Activated CD8-positive, alpha-beta memory T cell treated with anti-CD3 and anti-CD28 coated beads for 36 hours (primary cell): ENCODE results near the gene PRADC1. TPM values are rescaled to one million over a fixed set of nuclear protein-coding genes. Genes with fewer than 3 reads are reported as not detected.

Experiments
- CTCF ChIA-PET: fragments of 350-600 bp; sonication (Branson Sonifier 250); formaldehyde crosslinking; loops from one replicate; lab custom pipeline; 2021; ENCODE audit warnings: antibody characterized with exemption; lab: Charles Lee
- POLR2A ChIA-PET: fragments of 350-600 bp; sonication (Branson Sonifier 250); formaldehyde crosslinking; loops from one replicate; lab custom pipeline; 2021; ENCODE audit warnings: antibody characterized with exemption; lab: Charles Lee
- total RNA-seq, 2 experiments: library from RNA; stranded (reverse); gene quantifications; one replicate each; pipeline ENCODE4 v1.2.3, GENCODE V29; 2021

PRADC1 gene
- total RNA-seq, 2 experiments from 2014 or later = 21.9 to 23.4 TPM

- POLR2A ChIA-PET = no interaction called here
- CTCF ChIA-PET = interaction anchor here (1.0 kb wide), 1 partner anchor 84 kb away, joined by 3 read pairs; no protein-coding TSS in a partner anchor
These were observed 27.4 kb upstream of the PRADC1 start for GRCh38 chr2:73260338-73260984.

- ChIA-PET POLR2A (no interaction called here), CTCF (interaction anchor here (1.0 kb wide), 1 partner anchor 83 kb away, joined by 3 read pairs; no protein-coding TSS in a partner anchor)
These were observed 26.8 kb upstream of the PRADC1 start for GRCh38 chr2:73259704-73260337.

GRCh38 chr2:73259276-73259675, 26.2 kb upstream of the PRADC1 start:
- CTCF ChIA-PET = interaction anchor here (1.0 kb wide), 1 partner anchor 82 kb away, joined by 3 read pairs; no protein-coding TSS in a partner anchor
- POLR2A ChIA-PET = no interaction called here

GRCh38 chr2:73258913-73259215, 25.8 kb upstream of the PRADC1 start:
- ChIA-PET CTCF (interaction anchor here (1.4 kb wide), 1 partner anchor 14 kb away, joined by 3 read pairs; no protein-coding TSS in a partner anchor), POLR2A (no interaction called here)

- POLR2A ChIA-PET = interaction anchor here (1.7 kb wide), 1 partner anchor 10 kb away, joined by 4 read pairs; no protein-coding TSS in a partner anchor
- CTCF ChIA-PET = interaction anchor here (1.0 to 1.4 kb wide), 3 partner anchors 10 to 32 kb away, joined by 3 to 4 read pairs (median 3); no protein-coding TSS in a partner anchor
These were observed 25.3 kb upstream of the PRADC1 start for GRCh38 chr2:73258186-73258912.

GRCh38 chr2:73257425-73258125, 24.5 kb upstream of the PRADC1 start:
- CTCF ChIA-PET = interaction anchor here (1.0 to 1.4 kb wide), 3 partner anchors 9 to 33 kb away, joined by 3 to 4 read pairs (median 3); no protein-coding TSS in a partner anchor
- POLR2A ChIA-PET = interaction anchor here (1.7 kb wide), 1 partner anchor 11 kb away, joined by 4 read pairs; no protein-coding TSS in a partner anchor

- ChIA-PET CTCF (interaction anchor here (1.0 kb wide), 1 partner anchor 9 kb away, joined by 4 read pairs; no protein-coding TSS in a partner anchor), POLR2A (interaction anchor here (1.7 kb wide), 1 partner anchor 11 kb away, joined by 4 read pairs; no protein-coding TSS in a partner anchor)
These were observed 24.0 kb upstream of the PRADC1 start for GRCh38 chr2:73257021-73257420.

- POLR2A ChIA-PET = interaction anchor here (1.7 kb wide), 1 partner anchor 12 kb away, joined by 4 read pairs; no protein-coding TSS in a partner anchor
- CTCF ChIA-PET = no interaction called here
These were observed 23.5 kb upstream of the PRADC1 start for GRCh38 chr2:73256618-73256922.

GRCh38 chr2:73255907-73256617, 23.0 kb upstream of the PRADC1 start:
- ChIA-PET POLR2A (no interaction called here), CTCF (no interaction called here)

GRCh38 chr2:73255007-73255644, 22.1 kb upstream of the PRADC1 start:
- CTCF ChIA-PET = no interaction called here
- POLR2A ChIA-PET = interaction anchor here (1.4 to 1.6 kb wide), 2 partner anchors 8 to 10 kb away, joined by 4 to 5 read pairs; no protein-coding TSS in a partner anchor

- CTCF ChIA-PET = no interaction called here
These were observed 21.4 kb upstream of the PRADC1 start for GRCh38 chr2:73254343-73255006.

GRCh38 chr2:73253901-73254300, 20.9 kb upstream of the PRADC1 start:
- ChIA-PET CTCF (no interaction called here), POLR2A (interaction anchor here (1.4 to 1.6 kb wide), 2 partner anchors 9 to 10 kb away, joined by 4 to 5 read pairs; no protein-coding TSS in a partner anchor)

More at GRCh38 chr2:73254343-73255006, 21.4 kb upstream of the PRADC1 start:
- POLR2A ChIA-PET = interaction anchor here (1.4 to 1.6 kb wide), 2 partner anchors 9 to 10 kb away, joined by 4 to 5 read pairs; no protein-coding TSS in a partner anchor

- ChIA-PET CTCF (no interaction called here), POLR2A (interaction anchor here (0.6 kb wide), 1 partner anchor 15 kb away, joined by 3 read pairs; no protein-coding TSS in a partner anchor)
These were observed 20.4 kb upstream of the PRADC1 start for GRCh38 chr2:73253400-73253799.

GRCh38 chr2:73252238-73253027, 19.4 kb upstream of the PRADC1 start:
- POLR2A ChIA-PET = interaction anchor here (0.5 to 0.7 kb wide), 2 partner anchors 18 to 37 kb away, joined by 3 read pairs; no protein-coding TSS in a partner anchor

GRCh38 chr2:73250872-73251846, 18.1 kb upstream of the PRADC1 start:
- ChIA-PET CTCF (interaction anchor here (1.5 to 1.7 kb wide), 2 partner anchors 17 to 27 kb away, joined by 3 to 6 read pairs; partner anchors contain the start of gene CCT7), POLR2A (no interaction called here)

More at GRCh38 chr2:73252238-73253027, 19.4 kb upstream of the PRADC1 start:
- CTCF ChIA-PET = no interaction called here
